Panc1 (cell line): Measurements from ENCODE around the gene MIA2.

Experiments
- POLR2AphosphoS5 ChIP-seq: IDR thresholded peaks from 2 replicates; pipeline ENCODE4 v1.6.1; 2012; ENCODE audit warnings: mild to moderate bottlenecking, low read depth, low read length, moderate library complexity
- TCF7L2 ChIP-seq: IDR thresholded peaks from 2 replicates; pipeline ENCODE4 v1.6.1; 2011; ENCODE audit warnings: mild to moderate bottlenecking, low read depth, low read length, inconsistent platforms
- TF ChIP-seq, protein P1 (sequence below): fragments of 450-650 bp; IDR thresholded peaks from 2 replicates; pipeline ENCODE4 v1.5.1; 2017; ENCODE audit warnings: mild to moderate bottlenecking
- TF ChIP-seq, protein P2 (sequence below), 2 experiments: IDR thresholded peaks; 2 replicates each; pipeline ENCODE4 v1.6.1; 2011 to 2012; ENCODE audit warnings: low read depth in 2 of 2, control low read depth in 1 of 2, low read length in 1 of 2, mild to moderate bottlenecking in 1 of 2, moderate library complexity in 1 of 2; ENCODE audit not compliant: insufficient read depth in 1 of 2

DNA sequence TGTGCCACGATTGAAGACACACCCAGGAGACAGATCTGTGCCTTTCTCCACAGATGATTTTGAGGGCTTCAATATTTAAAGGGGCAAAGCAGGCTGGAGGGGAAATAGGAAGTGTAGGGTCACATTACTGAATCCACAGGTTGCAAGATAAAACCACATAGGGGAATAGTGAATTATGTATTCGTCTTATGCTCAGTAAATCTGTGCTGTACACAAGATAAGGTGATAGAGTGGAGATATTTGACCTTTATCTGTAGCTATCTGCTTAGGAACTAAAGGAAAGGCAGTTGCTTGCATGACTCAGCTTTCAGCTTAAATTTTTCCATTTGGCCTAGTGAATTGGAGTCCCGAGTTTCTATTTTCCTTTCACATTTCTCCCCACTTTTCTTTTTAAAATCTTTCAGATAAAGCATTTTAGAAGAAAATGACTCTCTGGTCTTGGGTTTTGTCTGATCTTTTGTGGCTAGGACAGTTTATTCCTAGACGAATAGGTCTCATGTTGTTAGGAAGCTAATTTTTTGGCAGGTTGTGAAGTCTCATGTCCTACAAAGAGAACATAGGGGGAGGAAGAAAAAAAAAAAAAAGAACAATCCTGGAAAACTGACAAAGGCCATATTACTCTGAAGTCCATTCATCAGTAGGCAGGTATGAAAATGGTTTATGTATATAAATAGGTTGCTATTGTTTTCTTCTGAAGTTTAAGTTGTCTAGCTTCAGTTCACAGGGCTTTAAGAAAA lies 143.1 kb downstream of the MIA2 start:
- TF ChIP-seq, protein P1, sequence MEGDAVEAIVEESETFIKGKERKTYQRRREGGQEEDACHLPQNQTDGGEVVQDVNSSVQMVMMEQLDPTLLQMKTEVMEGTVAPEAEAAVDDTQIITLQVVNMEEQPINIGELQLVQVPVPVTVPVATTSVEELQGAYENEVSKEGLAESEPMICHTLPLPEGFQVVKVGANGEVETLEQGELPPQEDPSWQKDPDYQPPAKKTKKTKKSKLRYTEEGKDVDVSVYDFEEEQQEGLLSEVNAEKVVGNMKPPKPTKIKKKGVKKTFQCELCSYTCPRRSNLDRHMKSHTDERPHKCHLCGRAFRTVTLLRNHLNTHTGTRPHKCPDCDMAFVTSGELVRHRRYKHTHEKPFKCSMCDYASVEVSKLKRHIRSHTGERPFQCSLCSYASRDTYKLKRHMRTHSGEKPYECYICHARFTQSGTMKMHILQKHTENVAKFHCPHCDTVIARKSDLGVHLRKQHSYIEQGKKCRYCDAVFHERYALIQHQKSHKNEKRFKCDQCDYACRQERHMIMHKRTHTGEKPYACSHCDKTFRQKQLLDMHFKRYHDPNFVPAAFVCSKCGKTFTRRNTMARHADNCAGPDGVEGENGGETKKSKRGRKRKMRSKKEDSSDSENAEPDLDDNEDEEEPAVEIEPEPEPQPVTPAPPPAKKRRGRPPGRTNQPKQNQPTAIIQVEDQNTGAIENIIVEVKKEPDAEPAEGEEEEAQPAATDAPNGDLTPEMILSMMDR = no peak
- TF ChIP-seq POLR2AphosphoS5 = no peak
- TF ChIP-seq, protein P2, sequence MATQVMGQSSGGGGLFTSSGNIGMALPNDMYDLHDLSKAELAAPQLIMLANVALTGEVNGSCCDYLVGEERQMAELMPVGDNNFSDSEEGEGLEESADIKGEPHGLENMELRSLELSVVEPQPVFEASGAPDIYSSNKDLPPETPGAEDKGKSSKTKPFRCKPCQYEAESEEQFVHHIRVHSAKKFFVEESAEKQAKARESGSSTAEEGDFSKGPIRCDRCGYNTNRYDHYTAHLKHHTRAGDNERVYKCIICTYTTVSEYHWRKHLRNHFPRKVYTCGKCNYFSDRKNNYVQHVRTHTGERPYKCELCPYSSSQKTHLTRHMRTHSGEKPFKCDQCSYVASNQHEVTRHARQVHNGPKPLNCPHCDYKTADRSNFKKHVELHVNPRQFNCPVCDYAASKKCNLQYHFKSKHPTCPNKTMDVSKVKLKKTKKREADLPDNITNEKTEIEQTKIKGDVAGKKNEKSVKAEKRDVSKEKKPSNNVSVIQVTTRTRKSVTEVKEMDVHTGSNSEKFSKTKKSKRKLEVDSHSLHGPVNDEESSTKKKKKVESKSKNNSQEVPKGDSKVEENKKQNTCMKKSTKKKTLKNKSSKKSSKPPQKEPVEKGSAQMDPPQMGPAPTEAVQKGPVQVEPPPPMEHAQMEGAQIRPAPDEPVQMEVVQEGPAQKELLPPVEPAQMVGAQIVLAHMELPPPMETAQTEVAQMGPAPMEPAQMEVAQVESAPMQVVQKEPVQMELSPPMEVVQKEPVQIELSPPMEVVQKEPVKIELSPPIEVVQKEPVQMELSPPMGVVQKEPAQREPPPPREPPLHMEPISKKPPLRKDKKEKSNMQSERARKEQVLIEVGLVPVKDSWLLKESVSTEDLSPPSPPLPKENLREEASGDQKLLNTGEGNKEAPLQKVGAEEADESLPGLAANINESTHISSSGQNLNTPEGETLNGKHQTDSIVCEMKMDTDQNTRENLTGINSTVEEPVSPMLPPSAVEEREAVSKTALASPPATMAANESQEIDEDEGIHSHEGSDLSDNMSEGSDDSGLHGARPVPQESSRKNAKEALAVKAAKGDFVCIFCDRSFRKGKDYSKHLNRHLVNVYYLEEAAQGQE (IDR thresholded peaks at IDR 0.05; ENCODE audit: insufficient read depth in 1 of 2, low read depth in 2 of 2, low read length in 1 of 2) = no peak
- no peak for TF ChIP-seq TCF7L2
